ENCODE data around the gene COA4.
"Not testable (repeated sequence)": the region's sequence is repeated elsewhere in the genome, so short reads cannot be mapped to it uniquely, and the experiment has no call there.

COA4 gene

DNA sequence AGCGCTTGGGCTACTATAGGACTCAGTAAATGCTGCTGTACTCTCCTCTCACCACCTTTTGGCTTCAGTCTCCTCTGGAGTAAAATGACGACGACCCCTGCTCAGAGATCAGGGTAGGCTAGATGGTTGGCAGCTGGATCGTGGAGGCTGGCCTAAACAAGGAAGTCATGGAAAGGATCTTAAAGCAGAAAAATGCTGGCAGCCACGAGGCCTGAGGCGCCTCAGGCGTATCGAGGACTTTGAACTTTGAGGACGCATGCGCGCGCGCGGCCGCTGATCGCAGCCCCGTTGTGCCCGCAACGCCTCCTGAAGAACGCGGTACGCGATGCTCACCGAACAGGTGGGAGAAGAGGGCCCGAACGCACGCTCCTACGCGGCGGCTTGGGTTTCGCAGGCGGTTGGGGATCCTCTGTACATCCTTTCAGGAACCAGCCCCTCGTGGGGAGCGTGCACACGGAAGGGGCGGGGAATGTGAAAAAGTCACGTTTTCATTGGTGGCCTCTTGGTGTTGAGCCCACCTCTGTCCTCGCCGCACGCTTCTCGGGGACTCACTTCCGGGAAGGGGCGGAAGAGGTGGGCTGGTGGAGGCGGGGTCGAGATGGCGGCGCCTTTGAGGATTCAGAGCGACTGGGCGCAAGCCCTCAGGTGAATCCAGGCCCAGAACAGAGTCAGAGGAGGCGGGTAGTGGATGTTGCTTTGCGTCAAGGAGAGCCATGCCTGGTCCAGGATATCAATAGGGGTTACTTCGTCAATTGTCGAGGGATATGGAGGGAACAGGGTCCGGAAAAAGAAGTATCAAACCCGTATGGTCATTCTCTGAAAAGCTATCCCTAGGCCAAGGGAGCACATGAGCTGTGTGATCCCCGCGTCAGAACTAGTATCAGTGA lies at the start of gene COA4, which contains the start of gene PAAF1:
Gene COA4, minus strand, starts transcription at position 423 of the 887 bp plus-strand sequence. CDS start 3,468 bp downstream, outside the sequence.
Gene PAAF1, plus strand, starts transcription at position 576 of the 887 bp plus-strand sequence. Its CDS starts 23 bp downstream, at position 599.
- peak; percentile 86 for DNase-seq

- DNase-seq = no peak
Measured at GRCh38 chr11:73921180-73921579, 44.5 kb upstream of the COA4 start.

GRCh38 chr11:73916435-73916834 lies 39.8 kb upstream of the COA4 start:
- DNase-seq = no peak

DNA sequence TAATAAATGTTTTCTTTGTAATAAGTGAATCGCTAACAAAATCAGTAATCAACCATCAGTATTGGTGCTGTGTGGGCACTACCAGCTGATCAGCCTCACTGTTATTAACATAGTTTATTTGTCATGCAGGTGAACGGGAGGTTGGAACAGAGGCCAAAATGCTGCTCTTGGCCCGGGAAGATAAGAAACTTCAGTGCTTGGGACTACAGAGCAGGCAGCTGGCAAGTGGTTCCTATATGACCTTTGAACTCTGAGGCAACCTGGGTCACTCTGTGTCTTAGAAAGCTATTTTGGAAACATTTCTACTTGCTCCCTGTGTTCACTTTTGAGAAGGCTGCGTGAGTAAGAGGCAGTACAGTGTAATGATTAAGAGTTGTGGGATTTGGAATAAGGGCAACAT lies 37.6 kb upstream of the COA4 start:
- DNase-seq = no peak

GRCh38 chr11:73913472-73913871 lies 36.8 kb upstream of the COA4 start:
- no peak for DNase-seq

DNA sequence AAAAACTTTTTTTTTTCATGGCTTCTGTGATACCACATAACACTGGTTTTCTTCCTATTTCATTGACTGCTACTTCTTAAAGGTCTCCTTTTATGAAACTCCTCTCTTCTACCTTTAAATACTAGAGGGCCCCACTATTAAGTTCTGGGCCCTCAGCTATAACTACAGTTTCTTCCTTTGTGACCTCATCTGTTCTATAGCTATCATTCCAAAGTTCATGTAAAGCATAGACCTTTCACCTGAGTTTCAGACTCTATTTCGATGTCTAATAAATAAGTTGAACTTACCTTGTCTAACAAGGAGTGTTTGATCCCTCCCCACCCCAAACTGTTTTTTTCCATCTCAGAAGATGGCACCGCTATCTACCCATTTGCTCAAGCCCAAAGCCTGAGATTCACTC lies 35.4 kb upstream of the COA4 start:
- no peak for DNase-seq

- no peak for DNase-seq
Measured at GRCh38 chr11:73907191-73907590, 30.5 kb upstream of the COA4 start.

DNA sequence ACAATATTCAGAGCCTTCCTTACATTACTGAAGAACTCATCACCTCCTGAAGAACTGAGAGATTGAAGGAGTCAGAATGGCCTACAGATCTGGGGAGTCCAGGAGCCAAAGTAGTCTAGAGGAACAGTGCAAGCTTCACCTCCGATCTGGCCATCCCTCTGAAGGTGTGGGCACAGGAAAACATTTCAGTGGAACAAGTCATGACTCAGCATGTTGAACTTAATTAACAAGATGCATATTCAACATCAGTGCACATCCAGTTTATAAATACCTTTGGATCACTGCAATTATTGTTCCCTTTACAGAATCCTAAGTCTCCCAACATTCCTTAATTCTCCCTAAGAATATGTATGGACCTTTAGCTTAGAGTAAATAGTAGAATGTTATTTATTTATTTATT lies 25.7 kb upstream of the COA4 start:
- DNase-seq = no peak

DNA sequence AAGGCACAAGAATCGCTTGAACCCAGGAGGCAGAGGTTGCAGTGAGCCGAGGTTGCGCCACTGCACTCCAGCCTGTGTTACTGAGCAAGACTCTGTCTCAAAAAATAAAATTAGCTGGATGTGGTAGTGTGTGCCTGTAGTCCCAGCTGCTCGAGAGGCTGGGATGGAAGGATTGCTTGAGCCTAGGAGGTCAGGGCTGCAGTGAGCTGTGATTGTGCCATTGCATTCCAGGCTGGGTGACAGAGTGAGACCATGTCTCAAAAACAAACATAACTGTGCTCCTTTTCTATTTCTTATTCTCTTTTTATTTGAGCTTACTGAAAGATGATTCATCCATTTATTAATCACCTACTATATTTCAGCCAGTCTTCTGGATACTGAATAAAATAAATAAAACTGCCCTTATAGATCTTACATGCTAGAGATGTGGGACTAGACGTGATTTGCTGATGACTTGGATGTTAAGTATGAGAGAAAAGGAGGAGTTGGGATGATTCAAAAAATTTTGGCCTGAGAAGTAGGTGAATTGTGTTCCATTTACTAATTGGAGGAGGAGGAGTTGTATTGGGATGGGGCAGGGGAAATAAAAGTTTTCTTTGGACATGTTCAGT lies 18.2 kb upstream of the COA4 start:
- DNase-seq = no peak

- DNase-seq = no peak
Measured at GRCh38 chr11:73893041-73893440, 16.4 kb upstream of the COA4 start.

DNA sequence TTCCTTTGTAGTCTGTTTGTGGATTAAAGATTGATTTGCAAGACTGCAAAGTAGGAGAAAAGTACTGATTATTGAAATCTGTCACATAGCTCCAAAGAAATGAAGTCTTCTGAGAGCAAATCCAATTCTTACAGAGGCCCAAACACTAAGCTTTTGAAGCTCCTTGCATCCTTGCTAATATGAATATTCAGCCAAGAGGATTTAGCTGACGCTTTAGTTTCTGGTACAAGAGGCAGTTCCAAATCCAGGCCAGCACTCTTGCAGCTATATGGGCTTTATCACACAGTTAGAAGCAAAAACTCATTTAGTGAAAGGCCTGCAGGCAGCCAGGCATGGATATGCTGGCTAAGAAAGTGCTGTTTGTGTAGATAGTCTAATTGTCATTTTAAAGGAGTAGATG lies 12.9 kb upstream of the COA4 start:
- DNase-seq = no peak

DNA sequence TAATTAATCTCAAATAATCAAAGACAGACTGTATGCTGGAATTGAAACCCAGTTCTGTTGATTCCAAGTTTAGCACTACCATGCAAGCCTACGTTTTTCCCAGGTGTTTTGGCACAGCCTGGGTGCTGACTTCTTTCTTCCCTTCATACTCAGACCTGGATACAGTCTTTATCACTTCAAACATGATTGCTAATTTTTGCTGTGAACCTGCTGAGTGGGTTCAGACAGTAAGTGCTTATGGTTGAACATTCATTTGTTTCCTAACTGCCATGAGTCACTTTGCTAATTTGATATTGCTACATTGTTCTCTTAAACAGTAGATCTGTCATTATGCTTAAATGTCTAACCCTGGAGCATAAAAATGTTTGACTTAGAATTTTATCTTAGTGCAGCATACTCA lies 12.4 kb upstream of the COA4 start:
- DNase-seq = no peak

DNA sequence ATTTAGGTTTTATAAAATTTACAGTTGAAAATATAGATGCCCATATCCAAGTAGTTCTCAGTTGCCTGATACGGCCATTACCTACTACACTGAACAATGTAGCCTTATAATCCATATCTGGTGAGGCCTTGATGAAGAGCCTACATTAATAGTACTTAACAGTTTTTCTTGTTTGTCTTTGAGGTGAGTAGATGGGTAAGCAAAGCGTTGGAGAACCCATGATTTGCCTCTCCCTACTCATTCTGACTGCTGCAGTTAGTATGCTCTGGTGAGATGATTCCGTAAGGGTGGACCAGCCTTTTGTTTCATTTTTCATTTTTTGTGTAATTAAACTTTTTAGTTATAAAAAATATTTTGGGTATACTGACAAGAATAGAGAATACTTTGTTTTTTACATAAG lies 11.6 kb upstream of the COA4 start:
- no peak for DNase-seq

GRCh38 chr11:73883856-73884255 lies 7.2 kb upstream of the COA4 start:
- no peak for DNase-seq

DNA sequence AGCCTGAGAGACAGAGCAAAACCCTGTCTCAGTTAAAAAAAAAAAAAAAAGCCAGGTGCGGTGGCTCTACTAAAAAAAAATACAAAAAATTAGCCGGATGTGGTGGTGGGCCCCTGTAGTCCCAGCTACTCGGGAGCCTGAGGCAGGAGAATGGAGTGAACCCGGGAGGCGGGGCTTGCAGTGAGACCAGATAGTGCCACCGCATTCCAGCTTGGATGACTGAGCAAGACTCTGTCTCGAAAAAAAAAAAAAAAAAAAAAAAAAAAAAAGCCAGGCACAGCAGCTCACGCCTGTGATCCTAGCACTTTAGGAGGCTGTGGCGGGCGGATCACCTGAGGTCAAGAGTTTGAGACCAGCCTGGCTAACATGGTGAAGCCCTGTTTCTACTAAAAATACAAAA lies 3.8 kb upstream of the COA4 start:
- not testable (repeated sequence) for DNase-seq

GRCh38 chr11:73878771-73879170 lies 2.1 kb upstream of the COA4 start:
- DNase-seq = no peak

- no peak for DNase-seq
Measured at GRCh38 chr11:73875840-73876239, 806 bp downstream of the COA4 start.

DNA sequence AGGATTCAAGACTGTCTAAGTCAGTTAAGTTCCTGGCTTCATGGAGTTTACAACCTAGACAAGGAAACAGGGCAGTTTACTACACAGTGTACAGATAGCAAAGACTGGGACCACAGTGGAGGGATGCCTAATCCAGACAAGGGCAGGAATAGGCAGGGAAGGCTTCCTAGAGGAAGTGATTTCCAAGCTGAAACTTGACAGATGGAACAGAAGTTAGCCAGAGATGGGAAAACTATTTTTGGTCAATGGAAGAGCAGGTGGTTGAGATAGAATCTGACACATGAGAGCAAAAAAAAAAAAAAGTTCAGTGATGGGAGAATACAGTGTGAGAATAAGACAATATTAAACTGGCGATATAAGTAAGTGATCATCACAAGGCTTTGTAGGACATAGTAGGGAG lies 1.3 kb downstream of the COA4 start:
- no peak for DNase-seq

DNA sequence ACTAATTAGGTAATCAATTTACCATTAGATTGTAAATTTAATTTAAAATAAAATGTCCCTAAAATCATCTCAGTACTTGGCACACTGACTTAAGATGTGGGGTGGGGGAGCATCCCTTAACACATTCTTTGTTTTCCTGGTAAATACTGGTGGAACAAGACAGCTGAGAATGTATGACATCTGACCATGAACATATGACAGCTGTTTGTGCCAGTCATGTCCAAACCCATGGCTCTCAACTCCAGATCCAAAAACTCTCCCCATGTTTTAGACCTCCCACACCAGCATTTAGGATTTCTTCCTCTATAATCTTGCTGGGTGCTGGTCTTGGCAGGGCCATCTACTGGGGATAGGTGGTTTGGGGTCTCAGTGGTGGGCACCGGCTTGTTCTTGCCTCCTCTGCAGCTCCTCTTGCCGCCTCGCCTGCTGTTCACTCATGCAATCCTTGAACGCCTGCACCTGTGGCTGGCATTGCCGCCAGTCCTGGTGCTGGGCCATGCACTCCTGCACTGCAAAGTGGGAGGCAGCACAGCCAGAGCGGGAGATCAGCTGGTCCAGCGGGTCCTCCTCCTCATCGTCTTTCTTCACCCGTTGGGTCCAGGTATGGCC lies 3.8 kb downstream of the COA4 start:
- DNase-seq = no peak

- no peak for DNase-seq
Measured at GRCh38 chr11:73870261-73870660, 6.4 kb downstream of the COA4 start.

- no peak for DNase-seq
Measured at GRCh38 chr11:73869332-73869949, 7.2 kb downstream of the COA4 start.

DNA sequence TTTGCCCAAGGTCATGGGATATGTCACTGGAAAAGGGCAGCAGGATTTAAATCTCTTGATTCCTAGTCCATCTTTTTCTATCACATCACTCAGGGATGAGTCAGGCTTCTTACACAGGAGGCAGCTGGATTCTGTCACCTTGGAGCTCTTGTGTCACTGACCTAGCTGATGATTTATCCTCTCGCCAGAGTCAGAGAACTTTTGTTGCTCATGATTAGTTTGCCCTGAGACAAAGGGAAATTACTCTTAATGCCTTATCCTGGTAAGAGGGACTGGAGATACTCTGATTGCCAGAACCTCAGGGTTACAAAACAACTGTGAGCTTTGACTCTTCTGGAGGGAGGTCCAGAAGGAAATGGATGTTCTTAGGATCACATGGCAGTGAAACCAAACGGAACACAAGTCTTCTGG lies 10.1 kb downstream of the COA4 start:
- no peak for DNase-seq

DNA sequence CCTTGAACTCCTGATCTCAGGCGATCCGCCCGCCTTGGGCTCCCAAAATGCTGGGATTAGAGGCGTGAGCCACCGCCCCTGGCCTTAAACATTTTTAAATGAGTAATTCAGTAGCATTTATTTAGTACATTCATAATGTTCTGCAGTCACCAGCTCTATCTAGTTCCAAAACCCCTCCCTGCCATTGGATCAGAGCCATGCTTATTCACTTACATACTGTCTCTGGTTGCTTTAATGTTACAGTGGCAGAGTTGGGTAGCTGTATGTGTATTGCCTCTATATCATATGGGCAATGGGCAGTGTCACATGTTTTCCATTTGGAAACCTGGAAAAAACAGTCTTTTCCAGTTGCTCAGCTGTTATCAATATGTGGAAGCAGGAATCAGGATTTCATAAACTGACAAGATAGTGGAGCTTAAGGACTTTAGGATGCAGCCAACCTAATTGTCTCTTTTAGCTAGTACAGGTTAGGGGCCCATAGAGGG lies 10.5 kb downstream of the COA4 start:
- no peak for DNase-seq

Data from NCI-H1436 treated with DMSO at 0.1 percent for 48 hours (cell line).